GM19193 (cell line): ENCODE results near the gene ABCB9.
A peak's percentile ranks its signal among the peaks of the same experiment; 100 is the strongest.

Source experiments
- POLR2A ChIP-seq: IDR thresholded peaks from 4 replicates; pipeline ENCODE4 v1.6.1; 2011; ENCODE audit not compliant: insufficient read depth, insufficient read length; ENCODE audit errors: extremely low read depth

Gene ABCB9

DNA sequence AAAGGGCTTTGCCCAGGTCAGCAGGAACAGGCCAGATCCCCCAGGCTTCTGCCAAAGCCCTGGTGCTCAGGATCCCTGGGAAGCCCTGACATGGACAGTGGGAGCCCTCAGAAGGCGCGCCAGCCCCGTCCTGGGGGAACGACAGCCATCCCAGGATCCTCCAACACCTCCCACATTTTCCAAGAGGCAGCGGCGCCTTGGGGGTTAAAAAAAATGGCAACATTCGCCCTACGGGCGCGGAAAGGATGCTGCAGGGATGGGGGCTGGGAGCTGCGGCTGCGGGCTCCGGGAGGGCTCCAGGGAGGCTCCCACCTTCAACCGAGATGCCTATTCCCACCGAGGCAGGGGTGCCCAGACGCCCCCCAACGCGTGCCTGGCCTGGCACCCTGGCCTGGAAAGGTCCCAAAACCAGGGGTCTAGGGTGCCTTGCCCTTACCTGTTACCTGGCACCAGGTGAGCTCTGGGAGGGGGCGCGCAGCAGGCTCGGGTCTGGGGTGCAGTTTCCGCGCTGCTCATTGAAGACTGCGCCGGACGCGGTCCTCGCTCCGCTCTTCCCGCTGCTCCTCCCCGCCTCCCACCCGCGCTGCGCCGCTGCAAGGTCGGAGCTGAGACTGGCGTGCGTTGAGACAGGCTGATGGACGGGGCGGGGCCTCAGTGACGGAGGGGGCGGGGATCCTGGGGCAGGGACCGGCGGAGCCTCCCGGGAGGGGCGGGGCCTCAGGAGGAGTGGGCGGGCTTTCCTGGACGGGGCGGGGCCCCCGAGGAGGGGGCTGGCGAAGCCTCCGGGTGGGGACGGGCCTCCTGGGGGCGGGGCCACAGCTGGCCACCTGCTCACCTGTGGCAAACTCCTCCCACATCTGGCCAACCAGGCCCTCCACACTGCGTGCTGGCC, at the start of gene ABCB9:
ABCB9 (minus strand) TSS at position 613 of the 892 bp plus-strand sequence. CDS start 6,228 bp downstream, outside the sequence.
- peak; percentile 33 for TF ChIP-seq POLR2A

- no peak for TF ChIP-seq POLR2A
Observed at GRCh38 chr12:123013185-123014095, 47.2 kb upstream of the ABCB9 start.

DNA sequence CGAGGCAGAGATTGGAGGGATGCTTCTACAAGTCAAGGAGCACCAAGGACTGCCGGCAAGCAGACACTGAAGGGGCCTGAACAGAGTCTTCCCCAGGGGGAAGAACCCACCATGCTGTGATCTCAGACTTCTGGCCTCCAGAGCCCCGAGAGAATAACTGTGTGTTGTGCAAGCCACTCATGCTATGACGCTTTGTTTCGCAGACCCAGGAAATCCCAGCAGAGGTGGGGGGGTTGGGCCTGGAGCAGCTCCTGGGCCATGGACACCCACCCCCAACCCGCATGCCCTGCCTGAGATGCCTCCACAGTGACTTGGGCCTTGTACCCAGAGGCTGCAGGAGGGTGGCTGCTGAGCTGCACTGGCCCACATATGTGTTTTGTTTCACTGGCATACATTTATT, 45.4 kb upstream of the ABCB9 start:
- no peak for TF ChIP-seq POLR2A

- no peak for TF ChIP-seq POLR2A
Observed at GRCh38 chr12:123010681-123011080, 44.4 kb upstream of the ABCB9 start.

- no peak for TF ChIP-seq POLR2A
Observed at GRCh38 chr12:123010110-123010509, 43.8 kb upstream of the ABCB9 start.

GRCh38 chr12:123006977-123007376, 40.7 kb upstream of the ABCB9 start:
- no peak for TF ChIP-seq POLR2A

- no peak for TF ChIP-seq POLR2A
Observed at GRCh38 chr12:123005081-123005626, 38.9 kb upstream of the ABCB9 start.

DNA sequence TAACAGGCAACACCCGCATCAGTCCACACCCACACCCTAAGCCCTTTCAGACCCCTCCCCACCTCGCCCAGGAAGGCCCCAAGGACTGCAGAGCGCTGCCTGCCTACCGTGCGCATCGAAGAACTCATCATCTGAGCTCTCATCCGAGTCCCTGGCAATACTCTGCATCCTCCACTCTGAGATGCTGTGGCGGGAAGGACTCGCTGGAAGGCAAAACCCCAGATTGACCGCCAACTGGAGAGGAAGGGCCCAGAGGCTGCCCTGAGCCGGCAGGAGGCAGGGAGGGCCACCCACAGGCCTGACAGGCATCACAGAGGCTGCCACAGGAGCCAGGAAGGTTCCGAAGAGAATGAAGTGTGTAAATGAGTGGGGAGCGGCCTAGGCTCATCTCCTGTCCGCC, 38.0 kb upstream of the ABCB9 start:
- no peak for TF ChIP-seq POLR2A

- no peak for TF ChIP-seq POLR2A
Observed at GRCh38 chr12:123003257-123003656, 37.0 kb upstream of the ABCB9 start.

DNA sequence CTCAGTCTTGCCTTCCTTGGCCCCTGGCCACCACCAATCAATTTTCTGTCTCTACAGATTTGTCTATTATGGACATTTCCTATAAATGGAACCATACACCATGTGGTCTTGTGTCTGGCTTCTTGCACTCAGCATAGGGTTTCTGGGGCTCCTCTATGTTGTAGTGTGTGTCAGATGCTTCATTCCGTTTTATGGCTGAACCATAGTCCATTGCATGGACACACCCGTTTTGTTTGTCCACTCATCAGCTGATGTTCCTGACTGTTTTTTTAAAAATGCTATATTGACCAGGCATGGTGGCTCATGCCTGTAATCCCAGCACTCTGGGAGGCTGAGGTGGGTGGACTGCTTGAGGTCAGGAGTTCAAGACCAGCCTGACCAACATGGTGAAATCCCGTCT, 35.2 kb upstream of the ABCB9 start:
- no peak for TF ChIP-seq POLR2A

- no peak for TF ChIP-seq POLR2A
Observed at GRCh38 chr12:123000578-123000977, 34.3 kb upstream of the ABCB9 start.

DNA sequence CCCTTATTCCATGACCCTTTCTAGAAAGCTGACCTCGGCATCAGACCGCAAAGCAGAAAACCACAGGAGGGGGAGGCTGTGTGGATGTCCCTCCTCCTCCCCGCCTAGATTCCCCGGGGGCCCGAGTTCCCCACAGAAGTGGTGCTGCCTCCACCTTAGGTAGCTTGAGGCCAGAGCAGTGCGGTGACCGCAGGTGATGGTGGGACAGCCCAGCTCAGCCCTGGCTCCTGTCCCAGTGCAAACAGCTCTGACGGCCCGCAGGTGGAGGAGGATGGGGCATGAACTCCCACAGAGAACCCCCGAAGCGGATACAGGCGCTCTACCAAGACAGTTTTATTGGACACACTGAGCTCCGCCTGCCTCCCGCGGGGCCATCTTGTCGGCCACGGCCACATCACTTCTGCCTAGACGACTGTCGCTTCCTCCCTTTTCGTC, 33.7 kb upstream of the ABCB9 start:
- TF ChIP-seq POLR2A: no peak

- no peak for TF ChIP-seq POLR2A
Observed at GRCh38 chr12:122999196-122999946, 33.1 kb upstream of the ABCB9 start.

DNA sequence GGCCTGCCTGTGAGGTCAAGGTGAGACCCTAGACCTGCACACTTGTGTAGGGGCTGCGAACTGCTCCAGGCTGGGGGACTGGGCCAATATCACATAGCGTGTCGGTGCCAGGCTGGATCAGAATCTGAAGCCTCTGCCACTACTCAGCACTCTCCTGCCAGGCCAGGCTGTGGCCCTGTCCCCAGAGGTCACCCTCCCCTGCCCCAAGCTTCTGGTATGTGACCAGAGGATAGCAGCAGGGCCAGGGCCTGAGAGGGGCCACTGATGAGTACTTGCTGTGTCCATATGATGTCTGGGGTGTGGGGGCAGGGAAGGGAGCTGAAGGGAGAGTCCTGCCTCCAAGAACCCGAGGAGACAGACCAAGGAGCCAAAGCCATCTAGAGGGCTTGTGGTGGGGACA, 32.1 kb upstream of the ABCB9 start:
- TF ChIP-seq POLR2A: no peak
